H1 (cell line): ENCODE results near the gene SLC12A5. TPM values are rescaled to one million over a fixed set of nuclear protein-coding genes. Genes with fewer than 3 reads are reported as not detected.
A peak's percentile ranks its signal among the peaks of the same experiment; 100 is the strongest.

Experiments
- CTCF ChIA-PET: fragments of 300-600 bp; sonication (Branson Sonifier 250); formaldehyde crosslinking; loops from one replicate; lab custom pipeline; 2021; ENCODE audit not compliant: partially characterized antibody; lab: Charles Lee
- POLR2A ChIA-PET: fragments of 300-600 bp; sonication (Branson Sonifier 250); formaldehyde crosslinking; loops from one replicate; lab custom pipeline; 2021; ENCODE audit warnings: inconsistent platforms; ENCODE audit not compliant: partially characterized antibody; lab: Charles Lee
- DNase-seq, 2 experiments: peaks; one replicate each; pipeline versions ENCODE4 v3.0.0 to v3.0.0-alpha.2; 2010 to 2022; ENCODE audit warnings: low spot score in 2 of 2, low read depth in 1 of 2, mixed read lengths in 1 of 2
- FAIRE-seq: peaks from 2 replicates; lab custom pipeline; 2011; peaks lifted over from hg19 to GRCh38; lab: Jason Lieb, UNC
- H2AFZ ChIP-seq: 2 replicates; pipeline ENCODE4 v1.8.1; 2012; ENCODE audit warnings: low read length, inconsistent platforms
- H2AK5ac ChIP-seq: 2 replicates; pipeline ENCODE4 v1.6.1; 2013; ENCODE audit warnings: low read depth, low read length
- H2BK120ac ChIP-seq: replicated peaks from 2 replicates; pipeline ENCODE3; 2013; ENCODE audit warnings: low read depth, low read length, inconsistent platforms
- H2BK12ac ChIP-seq: 2 replicates; pipeline ENCODE4 v1.6.1; 2013; ENCODE audit warnings: low read depth, low read length
- H2BK15ac ChIP-seq: 2 replicates; pipeline ENCODE4 v1.6.1; 2013; ENCODE audit warnings: low read length
- H2BK20ac ChIP-seq: 2 replicates; pipeline ENCODE4 v1.6.1; 2013; ENCODE audit warnings: low read length
- H2BK5ac ChIP-seq: 2 replicates; pipeline ENCODE4 v1.6.1; 2013; ENCODE audit warnings: low read depth, low read length
- H3K14ac ChIP-seq: 2 replicates; pipeline ENCODE4 v1.6.1; 2013; ENCODE audit warnings: inconsistent platforms; ENCODE audit not compliant: insufficient read length
- H3K18ac ChIP-seq: 2 replicates; pipeline ENCODE4 v1.6.1; 2013; ENCODE audit warnings: low read length; ENCODE audit errors: extremely low read depth
- H3K23ac ChIP-seq: 2 replicates; pipeline ENCODE4 v1.6.1; 2013; ENCODE audit warnings: inconsistent platforms; ENCODE audit not compliant: insufficient read length
- H3K23me2 ChIP-seq: 2 replicates; pipeline ENCODE4 v1.6.1; 2013; ENCODE audit warnings: low read depth, low read length
- H3K27ac ChIP-seq: 2 replicates; pipeline ENCODE4 v1.6.1; 2011; ENCODE audit warnings: low read depth, low read length, inconsistent platforms
- H3K27me3 ChIP-seq, 4 experiments: replicated peaks in 1 of 4; 1 replicate in 1 of 4; 2 replicates in 3 of 4; pipeline versions ENCODE4 v1.6.1 to v1.8.1; 2011 to 2013; ENCODE audit warnings: low read length in 3 of 4, mild to moderate bottlenecking in 3 of 4, inconsistent platforms in 2 of 4, mixed read lengths in 2 of 4, moderate library complexity in 1 of 4; ENCODE audit not compliant: control insufficient read depth in 3 of 4, insufficient read depth in 3 of 4; ENCODE audit errors: extremely low read depth in 1 of 4
- H3K36me3 ChIP-seq, 4 experiments: 2 replicates each; pipeline versions ENCODE4 v1.6.1 to v1.8.1; 2011 to 2013; ENCODE audit warnings: mild to moderate bottlenecking in 4 of 4, low read length in 3 of 4, moderate library complexity in 2 of 4, control low read depth in 1 of 4, inconsistent platforms in 1 of 4; ENCODE audit not compliant: insufficient read depth in 4 of 4, control insufficient read depth in 2 of 4
- H3K4ac ChIP-seq: replicated peaks from 2 replicates; pipeline ENCODE3; 2013; ENCODE audit warnings: low read length, low read depth, mixed read lengths, inconsistent platforms; ENCODE audit not compliant: insufficient read length
- H3K4me1 ChIP-seq, 4 experiments: replicated peaks in 1 of 4; 1 replicate in 1 of 4; 2 replicates in 3 of 4; pipeline versions ENCODE4 v1.6.1 to v1.8.1; 2011 to 2013; ENCODE audit warnings: low read length in 3 of 4, inconsistent platforms in 2 of 4, mixed read lengths in 1 of 4; ENCODE audit not compliant: insufficient read depth in 4 of 4, control insufficient read depth in 3 of 4
- H3K4me2 ChIP-seq, 2 experiments: 2 replicates each; pipeline versions ENCODE4 v1.6.1 to v1.8.1; 2011 to 2013; ENCODE audit warnings: low read depth in 2 of 2, low read length in 2 of 2, control low read depth in 1 of 2, inconsistent platforms in 1 of 2, mild to moderate bottlenecking in 1 of 2; ENCODE audit not compliant: insufficient read depth in 1 of 2
- H3K4me3 ChIP-seq, 4 experiments: fragments of 200-600, 300-600 bp in 1 of 4; sonication (generic), shearing (Covaris generic), sonication (Bioruptor Twin) in 1 of 4; 2 replicates each; pipeline versions ENCODE4 v1.5.1 to v1.8.1; 2011 to 2016; ENCODE audit warnings: low read length in 4 of 4, low read depth in 3 of 4, control low read depth in 2 of 4, inconsistent platforms in 2 of 4, mild to moderate bottlenecking in 2 of 4, mixed read lengths in 1 of 4, moderate library complexity in 1 of 4; ENCODE audit not compliant: insufficient read depth in 2 of 4; ENCODE audit errors: extremely low read depth in 1 of 4
- H3K56ac ChIP-seq: replicated peaks from 2 replicates; pipeline ENCODE3; 2013; ENCODE audit warnings: low read depth, mild to moderate bottlenecking, mixed read lengths, low read length, inconsistent platforms; ENCODE audit not compliant: insufficient read length
- H3K79me1 ChIP-seq: 2 replicates; pipeline ENCODE4 v1.6.1; 2013; ENCODE audit warnings: low read depth, low read length, control low read depth
- H3K79me2 ChIP-seq, 2 experiments: 2 replicates each; pipeline versions ENCODE4 v1.6.1 to v1.8.1; 2012 to 2013; ENCODE audit warnings: low read length in 2 of 2, mild to moderate bottlenecking in 2 of 2, inconsistent platforms in 1 of 2; ENCODE audit not compliant: insufficient read depth in 2 of 2, control insufficient read depth in 1 of 2
- H3K9ac ChIP-seq, 4 experiments: replicated peaks in 1 of 4; 1 replicate in 1 of 4; 2 replicates in 3 of 4; pipeline versions ENCODE4 v1.6.1 to v1.8.1; 2011 to 2013; ENCODE audit warnings: low read depth in 3 of 4, low read length in 3 of 4, control low read depth in 2 of 4, mild to moderate bottlenecking in 2 of 4, moderate library complexity in 2 of 4, inconsistent platforms in 1 of 4; ENCODE audit errors: extremely low read depth in 1 of 4
- H3K9me3 ChIP-seq, 2 experiments: 2 replicates each; pipeline versions ENCODE4 v1.6.1 to v1.8.1; 2012 to 2013; ENCODE audit warnings: mild to moderate bottlenecking in 2 of 2, moderate library complexity in 2 of 2, control low read depth in 1 of 2, inconsistent platforms in 1 of 2, low read depth in 1 of 2, low read length in 1 of 2, mixed read lengths in 1 of 2; ENCODE audit not compliant: insufficient read depth in 2 of 2
- H4K20me1 ChIP-seq, 2 experiments: replicated peaks in 1 of 2; 2 replicates each; pipeline versions ENCODE3 to v1.8.1; 2011 to 2013; ENCODE audit warnings: inconsistent platforms in 2 of 2, low read length in 2 of 2, mild to moderate bottlenecking in 1 of 2; ENCODE audit not compliant: insufficient read depth in 2 of 2, control insufficient read depth in 1 of 2
- H4K5ac ChIP-seq: 2 replicates; pipeline ENCODE4 v1.6.1; 2013; ENCODE audit warnings: low read length, low read depth, mixed read lengths, inconsistent platforms; ENCODE audit not compliant: insufficient read length
- H4K8ac ChIP-seq: 2 replicates; pipeline ENCODE4 v1.8.0; 2013; ENCODE audit warnings: mild to moderate bottlenecking, moderate library complexity, low read length, inconsistent platforms; ENCODE audit not compliant: insufficient read depth; ENCODE audit errors: extremely low read depth
- H4K91ac ChIP-seq: replicated peaks from 2 replicates; pipeline ENCODE3; 2013; ENCODE audit warnings: low read length, mixed read lengths, inconsistent platforms; ENCODE audit not compliant: insufficient read length
- JUND ChIP-seq: IDR thresholded peaks from 2 replicates; pipeline ENCODE4 v1.6.1; 2011; ENCODE audit warnings: mild to moderate bottlenecking, improper control_type of control experiment, low read length
- POLR2AphosphoS5 ChIP-seq: IDR thresholded peaks from 2 replicates; pipeline ENCODE4 v1.6.1; 2011; ENCODE audit warnings: low read depth, low read length
- WGBS, 2 experiments: shearing (Covaris generic) in 1 of 2; methylation state at CpG; one replicate each; pipeline versions ENCODE4 v1.1.6 to v1.1.7; 2013 to 2015; ENCODE audit warnings: low lambda C conversion rate in 2 of 2, mixed read lengths in 2 of 2, inconsistent platforms in 1 of 2, low coverage in 1 of 2, missing lambda C conversion rate in 1 of 2; ENCODE audit not compliant: insufficient replicate concordance in 2 of 2, insufficient coverage in 1 of 2, insufficient read length in 1 of 2; ENCODE audit errors: extremely low coverage in 1 of 2, missing lambda C conversion rate in 1 of 2; 5-methylcytosine and 5-hydroxymethylcytosine counted together
- polyA plus RNA-seq, 7 experiments: library from polyadenylated mRNA; depleted of rRNA in 3 of 7; stranded (reverse) in 5 of 7; unstranded in 2 of 7; fragments of >200 nt in 5 of 7; fragments of 200-250 nt in 2 of 7; gene quantifications; 1 replicate in 5 of 7; 2 replicates in 1 of 7; 4 replicates in 1 of 7; pipeline versions ENCODE4 v1.2.1 to v1.2.3, GENCODE V29; 2011 to 2013; ENCODE audit warnings: missing spikeins in 2 of 7, mixed read lengths in 2 of 7
- total RNA-seq: library from RNA; stranded (reverse); fragmentation: NEBNext Ultra II Directional; extraction: Animal tissue kit (Norgen Biotek cat#: 25700); gene quantifications from 2 replicates; pipeline ENCODE4 v1.2.1, GENCODE V29; 2021
- TF ChIP-seq, protein P1 (sequence below): IDR thresholded peaks from 2 replicates; pipeline ENCODE4 v1.6.1; 2012; ENCODE audit warnings: inconsistent platforms

SLC12A5 gene
- total and polyA plus RNA-seq, 2 of the 8 experiments (the other 6 are each of a cell fraction or from before 2014, with no cell fraction given) = 1.9 to 7.3 TPM

DNA sequence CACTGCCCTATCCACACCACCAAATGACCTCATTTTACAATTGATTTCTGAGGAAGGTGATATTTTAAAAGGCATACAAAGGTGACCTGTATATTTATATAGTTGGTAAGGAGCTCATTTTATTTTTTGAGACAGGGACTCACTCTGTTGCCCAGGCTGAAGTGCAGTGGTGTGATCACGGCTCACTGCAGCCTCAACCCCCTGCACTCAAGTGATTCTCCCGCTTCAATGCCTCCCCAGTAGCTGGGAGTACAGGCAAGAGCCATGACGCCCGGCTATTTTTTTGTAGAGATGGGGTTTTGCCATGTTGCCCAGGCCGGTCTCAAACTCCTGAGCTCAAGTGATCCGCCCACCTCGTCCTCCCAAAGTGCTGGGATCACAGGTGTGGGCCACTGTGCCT lies 47.8 kb downstream of the SLC12A5 start:
- Histone ChIP-seq H2BK20ac (no peak overlapping the region), H3K23me2 (no peaks in the 10 kb centered on the region), H3K4me3 (no peak overlapping the region), H2BK120ac (no peak overlapping the region), H3K4me1 (peaks cover 7 to 16% (median 8%) of the 10 kb centered on the region in 4 experiments; a peak in 6 of 7 replicates), H3K9ac (no peak overlapping the region; a peak in 1 of 7 replicates), H4K20me1 (peaks cover 0 to 12% of the 10 kb centered on the region in 2 experiments), H2AFZ (no peak overlapping the region), H4K91ac (no peak overlapping the region), H4K8ac (no peak overlapping the region), H4K5ac (no peak overlapping the region), H3K79me2 (peaks cover 0 to 50% of the 10 kb centered on the region in 2 experiments; a peak in 2 of 4 replicates), H3K79me1 (peaks cover 2% of the 10 kb centered on the region; the same call in 1 of the 2 replicates), H3K4me2 (no peak overlapping the region), H3K9me3 (no peaks in the 10 kb centered on the region), H2BK5ac (no peak overlapping the region), H3K27ac (no peak overlapping the region), H3K27me3 (no peaks in the 10 kb centered on the region), H2BK15ac (no peak overlapping the region), H3K23ac (no peak overlapping the region), H3K56ac (no peak overlapping the region), H2BK12ac (no peak overlapping the region), H3K36me3 (peaks cover 0 to 19% (median 4%) of the 10 kb centered on the region in 4 experiments; a peak in 2 of 8 replicates), H3K4ac (no peak overlapping the region), H3K18ac (no peak overlapping the region), H2AK5ac (no peak overlapping the region), H3K14ac (no peak overlapping the region)
- no peak for TF ChIP-seq JUND
- TF ChIP-seq POLR2AphosphoS5 = peak; percentile 38; the same call in 1 of the 2 replicates
- TF ChIP-seq, protein P1, sequence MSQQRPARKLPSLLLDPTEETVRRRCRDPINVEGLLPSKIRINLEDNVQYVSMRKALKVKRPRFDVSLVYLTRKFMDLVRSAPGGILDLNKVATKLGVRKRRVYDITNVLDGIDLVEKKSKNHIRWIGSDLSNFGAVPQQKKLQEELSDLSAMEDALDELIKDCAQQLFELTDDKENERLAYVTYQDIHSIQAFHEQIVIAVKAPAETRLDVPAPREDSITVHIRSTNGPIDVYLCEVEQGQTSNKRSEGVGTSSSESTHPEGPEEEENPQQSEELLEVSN = no peak
- POLR2A ChIA-PET = interaction anchor here (0.8 to 1.3 kb wide), 4 partner anchors 12 to 47 kb away, joined by 3 to 5 read pairs (median 4); no protein-coding TSS in a partner anchor
- CTCF ChIA-PET = interaction anchor here (0.8 to 3.8 kb wide), 6 partner anchors 11 to 235 kb away, joined by 3 to 11 read pairs (median 8); no protein-coding TSS in a partner anchor
- no peak for FAIRE-seq
- DNase-seq = no peak
- WGBS, 2 experiments = 81% methylated on average over 7 of the region's 7 CpGs; no CpG with 5 or more reads in 1 of the 2 experiments
